HG03565 (cell line): ENCODE data around the gene TMTC4.
"Not testable (repeated sequence)": the region's sequence is repeated elsewhere in the genome, so short reads cannot be mapped to it uniquely, and the experiment has no call there.

Experiments
- ATAC-seq: cut with Tn5 transposase; IDR thresholded peaks from one replicate; pipeline ENCODE4 v1.9.1; 2021; ENCODE audit warnings: mild to moderate bottlenecking, moderate library complexity; ENCODE audit not compliant: unreplicated experiment

Gene TMTC4

GRCh38 chr13:100630555-100630954, 44.0 kb downstream of the TMTC4 start:
- ATAC-seq = no peak

- ATAC-seq = no peak
Measured at GRCh38 chr13:100627120-100627519, 47.5 kb downstream of the TMTC4 start.

GRCh38 chr13:100625447-100625846, 49.1 kb downstream of the TMTC4 start:
- no peak for ATAC-seq

GRCh38 chr13:100620792-100621191, 53.8 kb downstream of the TMTC4 start:
- ATAC-seq = no peak

GRCh38 chr13:100619940-100620339, 54.7 kb downstream of the TMTC4 start:
- ATAC-seq = no peak

GRCh38 chr13:100618897-100619296, 55.7 kb downstream of the TMTC4 start:
- not testable (repeated sequence) for ATAC-seq

GRCh38 chr13:100613031-100613430, 61.6 kb downstream of the TMTC4 start:
- ATAC-seq = no peak

GRCh38 chr13:100611678-100612492, 62.7 kb downstream of the TMTC4 start:
- no peak for ATAC-seq

GRCh38 chr13:100610391-100611347, 63.9 kb downstream of the TMTC4 start:
- no peak for ATAC-seq

- peak; percentile 95 for ATAC-seq
Measured at GRCh38 chr13:100608906-100609305, 65.7 kb downstream of the TMTC4 start.

- no peak for ATAC-seq
Measured at GRCh38 chr13:100608489-100608888, 66.1 kb downstream of the TMTC4 start.

GRCh38 chr13:100604918-100605710, 69.5 kb downstream of the TMTC4 start:
- ATAC-seq = no peak

- ATAC-seq = no peak
Measured at GRCh38 chr13:100602493-100603111, 72.0 kb downstream of the TMTC4 start.

GRCh38 chr13:100601716-100602115, 72.9 kb downstream of the TMTC4 start:
- ATAC-seq = no peak

- no peak for ATAC-seq
Measured at GRCh38 chr13:100600915-100601314, 73.7 kb downstream of the TMTC4 start.

- ATAC-seq = no peak
Measured at GRCh38 chr13:100600461-100600860, 74.1 kb downstream of the TMTC4 start.

GRCh38 chr13:100597253-100597652, 77.3 kb downstream of the TMTC4 start:
- ATAC-seq = no peak

- no peak for ATAC-seq
Measured at GRCh38 chr13:100596516-100596915, 78.1 kb downstream of the TMTC4 start.

- no peak for ATAC-seq
Measured at GRCh38 chr13:100594731-100595130, 79.9 kb downstream of the TMTC4 start.

GRCh38 chr13:100594255-100594654, 80.3 kb downstream of the TMTC4 start:
- ATAC-seq = no peak
